SK-MEL-5 (cell line): ENCODE data around the gene OBSCN. TPM values are rescaled to one million over a fixed set of nuclear protein-coding genes. Genes with fewer than 3 reads are reported as not detected.

Experiments
- DNase-seq: peaks from one replicate; pipeline ENCODE4 v3.0.0-alpha.2; 2016; ENCODE audit warnings: low read depth, low spot score
- in situ Hi-C: cut with HindIII; loops from 2 replicates; pipeline ENCODE4 v1.10.0; 2016; ENCODE audit warnings: low sequenced_read_pairs, high pct_unique_total_duplicates, low pct_unique_long_range_greater_than_20kb
- total RNA-seq: library from RNA; depleted of rRNA; stranded (reverse); fragments of >200 nt; shearing (Covaris generic); gene quantifications from 2 replicates; pipeline ENCODE4 v1.2.3, GENCODE V29; 2014

Gene OBSCN
- total RNA-seq, 1 experiment from 2014 or later, result 0.98 TPM

- no peak for DNase-seq
- in situ Hi-C loops, result no loop called here
Measured at GRCh38 chr1:228408869-228409805, 201.3 kb downstream of the OBSCN start.

- in situ Hi-C loops, result no loop called here
- DNase-seq, result no peak
Measured at GRCh38 chr1:228410015-228410414, 202.2 kb downstream of the OBSCN start.

GRCh38 chr1:228410671-228411070, 202.8 kb downstream of the OBSCN start:
- in situ Hi-C loops, result no loop called here
- DNase-seq, result no peak

- in situ Hi-C loops, result no loop called here
- DNase-seq, result no peak
Measured at GRCh38 chr1:228411121-228411520, 203.3 kb downstream of the OBSCN start.

GRCh38 chr1:228411548-228412430, 203.9 kb downstream of the OBSCN start:
- in situ Hi-C loops, result no loop called here
- no peak for DNase-seq

GRCh38 chr1:228413241-228414010, 205.6 kb downstream of the OBSCN start:
- no peak for DNase-seq
- in situ Hi-C loops, result no loop called here

- in situ Hi-C loops, result no loop called here
- DNase-seq, result no peak
Measured at GRCh38 chr1:228414511-228415211, 206.8 kb downstream of the OBSCN start.

GRCh38 chr1:228415221-228415620, 207.4 kb downstream of the OBSCN start:
- in situ Hi-C loops, result no loop called here
- no peak for DNase-seq

- in situ Hi-C loops, result no loop called here
- DNase-seq, result no peak
Measured at GRCh38 chr1:228415853-228416216, 208.0 kb downstream of the OBSCN start.

- in situ Hi-C loops, result no loop called here
- DNase-seq, result no peak
Measured at GRCh38 chr1:228416217-228416933, 208.5 kb downstream of the OBSCN start, which contains the start of gene TRIM17. Gene TRIM17 (minus strand): TSS chr1:228416861. CDS start chr1:228415072, 1,789 bp downstream.

- DNase-seq, result no peak
- in situ Hi-C loops, result no loop called here
Measured at GRCh38 chr1:228417061-228417460, 209.2 kb downstream of the OBSCN start.

GRCh38 chr1:228417483-228418203, 209.8 kb downstream of the OBSCN start:
- in situ Hi-C loops, result no loop called here

GRCh38 chr1:228420968-228421826, 213.4 kb downstream of the OBSCN start:
- no peak for DNase-seq
- in situ Hi-C loops, result no loop called here

More at GRCh38 chr1:228417483-228418203, 209.8 kb downstream of the OBSCN start:
- DNase-seq, result no peak

- DNase-seq, result no peak
- in situ Hi-C loops, result no loop called here
Measured at GRCh38 chr1:228423404-228424053, 215.7 kb downstream of the OBSCN start.
